Measurements from ENCODE around the gene ARID1A.
A peak's percentile ranks its signal among the peaks of the same experiment; 100 is the strongest.
"Not testable (repeated sequence)": the region's sequence is repeated elsewhere in the genome, so short reads cannot be mapped to it uniquely, and the experiment has no call there.

The ARID1A gene

GRCh38 chr1:26719205-26719604 is 23.4 kb downstream of the ARID1A start:
- peaks cover 0 to 2% of the 10 kb centered on the region in 2 donors for H3K36me3 ChIP-seq (ENCODE audit: control insufficient read depth in 2 of 2, insufficient read depth in 2 of 2, low read length in 2 of 2)
- H3K9me3 ChIP-seq (ENCODE audit: control insufficient read depth in 2 of 2, low read length in 2 of 2) = no peaks in the 10 kb centered on the region
- no peak overlapping the region for H3K4me3 ChIP-seq (ENCODE audit: low read length in 2 of 2)
- no peaks in the 10 kb centered on the region for H3K27me3 ChIP-seq (ENCODE audit: control insufficient read depth in 1 of 2, insufficient read depth in 2 of 2, low read length in 2 of 2)
- no peak overlapping the region for H3K9ac ChIP-seq (ENCODE audit: low read length in 2 of 2)
- peaks cover 21% of the 10 kb centered on the region for H3K4me1 ChIP-seq (ENCODE audit: control insufficient read depth, insufficient read depth, low read length)
- no peak overlapping the region for H3K27ac ChIP-seq (ENCODE audit: low read length)

DNA sequence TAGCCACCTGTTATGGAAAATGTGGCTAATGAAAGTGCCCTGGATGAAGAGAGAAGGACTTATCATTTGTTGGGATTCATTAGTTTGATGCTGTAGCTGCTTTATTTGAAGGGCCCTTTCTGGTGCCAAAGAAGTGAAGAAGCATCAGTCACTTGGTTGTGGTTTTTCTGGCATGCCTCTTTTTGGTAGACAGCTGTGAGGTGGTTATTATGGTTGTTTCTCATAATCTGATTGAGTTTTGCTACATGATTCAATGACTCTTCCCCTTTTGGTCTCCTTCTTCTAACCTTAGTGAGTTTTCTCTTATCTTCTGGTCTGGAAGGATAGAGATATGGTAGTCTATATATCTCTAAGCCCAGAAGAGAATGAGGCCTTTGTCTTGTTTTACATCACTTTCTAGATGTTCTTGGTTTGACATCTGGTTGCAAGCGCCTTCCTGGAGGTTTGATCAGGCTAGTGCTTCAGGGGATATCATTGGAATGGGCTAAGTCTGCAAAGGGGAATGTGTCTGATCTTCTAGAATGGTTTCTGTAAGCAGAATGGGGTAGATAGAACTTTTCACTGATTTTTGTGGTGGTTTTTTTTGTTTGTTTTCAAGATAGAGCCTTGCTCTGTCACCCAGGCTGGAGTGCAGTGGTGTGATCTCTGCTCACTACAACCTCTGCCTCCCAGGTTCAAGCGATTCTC is 26.0 kb downstream of the ARID1A start:
- no peak overlapping the region for H3K27ac ChIP-seq (ENCODE audit: low read length)
- peaks cover 31% of the 10 kb centered on the region for H3K4me1 ChIP-seq (ENCODE audit: control insufficient read depth, insufficient read depth, low read length)
- no peak overlapping the region for H3K4me3 ChIP-seq (ENCODE audit: low read length in 2 of 2)
- H3K27me3 ChIP-seq (ENCODE audit: control insufficient read depth in 1 of 2, insufficient read depth in 2 of 2, low read length in 2 of 2) = no peaks in the 10 kb centered on the region
- no peak overlapping the region for H3K9ac ChIP-seq (ENCODE audit: low read length in 2 of 2)
- no peaks in the 10 kb centered on the region for H3K9me3 ChIP-seq (ENCODE audit: control insufficient read depth in 2 of 2, low read length in 2 of 2)
- peaks cover 0 to 2% of the 10 kb centered on the region in 2 donors for H3K36me3 ChIP-seq (ENCODE audit: control insufficient read depth in 2 of 2, insufficient read depth in 2 of 2, low read length in 2 of 2)

GRCh38 chr1:26723013-26723991 is 27.5 kb downstream of the ARID1A start:
- Histone ChIP-seq H3K36me3 (ENCODE audit: control insufficient read depth in 2 of 2, insufficient read depth in 2 of 2, low read length in 2 of 2) (peaks cover 0 to 2% of the 10 kb centered on the region in 2 donors), H3K9ac (ENCODE audit: low read length in 2 of 2) (peak overlapping the region in 1 of 2 donors; percentile 5), H3K9me3 (ENCODE audit: control insufficient read depth in 2 of 2, low read length in 2 of 2) (no peaks in the 10 kb centered on the region), H3K4me3 (ENCODE audit: low read length in 2 of 2) (peak overlapping the region; percentile 5 to 55), H3K27ac (ENCODE audit: low read length) (peak overlapping the region; percentile 47), H3K4me1 (ENCODE audit: control insufficient read depth, insufficient read depth, low read length) (peaks cover 27% of the 10 kb centered on the region), H3K27me3 (ENCODE audit: control insufficient read depth in 1 of 2, insufficient read depth in 2 of 2, low read length in 2 of 2) (no peaks in the 10 kb centered on the region)

- Histone ChIP-seq H3K36me3 (ENCODE audit: control insufficient read depth in 2 of 2, insufficient read depth in 2 of 2, low read length in 2 of 2) (peaks cover 0 to 2% of the 10 kb centered on the region in 2 donors), H3K4me1 (ENCODE audit: control insufficient read depth, insufficient read depth, low read length) (peaks cover 27% of the 10 kb centered on the region), H3K27me3 (ENCODE audit: control insufficient read depth in 1 of 2, insufficient read depth in 2 of 2, low read length in 2 of 2) (no peaks in the 10 kb centered on the region), H3K4me3 (ENCODE audit: low read length in 2 of 2) (peak overlapping the region; percentile 38 to 55), H3K27ac (ENCODE audit: low read length) (peak overlapping the region; percentile 32), H3K9me3 (ENCODE audit: control insufficient read depth in 2 of 2, low read length in 2 of 2) (no peaks in the 10 kb centered on the region), H3K9ac (ENCODE audit: low read length in 2 of 2) (no peak overlapping the region)
Observed at GRCh38 chr1:26724118-26724517, 28.3 kb downstream of the ARID1A start.

DNA sequence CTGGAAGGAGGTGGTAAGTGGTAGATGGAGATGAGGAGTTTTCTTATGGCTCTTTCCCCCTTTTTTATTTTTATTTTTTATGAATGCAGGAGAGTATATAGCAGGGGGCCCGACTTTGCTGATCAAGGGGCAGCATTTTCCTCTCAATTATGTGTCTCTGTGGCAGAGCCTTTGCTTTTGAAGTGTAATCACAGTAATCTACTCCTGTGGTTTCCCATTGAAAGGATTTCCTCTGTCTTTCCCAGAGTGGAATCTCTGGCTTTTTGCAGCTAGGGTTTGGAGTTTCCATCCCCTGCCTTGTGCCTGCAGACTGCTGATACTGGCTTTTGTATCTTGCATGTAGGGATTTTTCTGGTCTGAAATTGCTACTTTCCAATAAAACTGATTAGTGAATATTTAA is 29.1 kb downstream of the ARID1A start:
- no peaks in the 10 kb centered on the region for H3K27me3 ChIP-seq (ENCODE audit: control insufficient read depth in 1 of 2, insufficient read depth in 2 of 2, low read length in 2 of 2)

GRCh38 chr1:26725904-26726303 is 30.1 kb downstream of the ARID1A start:
- peaks cover 26% of the 10 kb centered on the region for H3K4me1 ChIP-seq (ENCODE audit: control insufficient read depth, insufficient read depth, low read length)

More for the DNA sequence above, 29.1 kb downstream of the ARID1A start:
- H3K36me3 ChIP-seq (ENCODE audit: control insufficient read depth in 2 of 2, insufficient read depth in 2 of 2, low read length in 2 of 2) = peaks cover 3 to 4% of the 10 kb centered on the region in 2 donors
- H3K4me1 ChIP-seq (ENCODE audit: control insufficient read depth, insufficient read depth, low read length) = peaks cover 27% of the 10 kb centered on the region
- no peak overlapping the region for H3K9ac ChIP-seq (ENCODE audit: low read length in 2 of 2)
- H3K9me3 ChIP-seq (ENCODE audit: control insufficient read depth in 2 of 2, low read length in 2 of 2) = no peaks in the 10 kb centered on the region
- H3K27ac ChIP-seq (ENCODE audit: low read length) = no peak overlapping the region
- no peak overlapping the region for H3K4me3 ChIP-seq (ENCODE audit: low read length in 2 of 2)

DNA sequence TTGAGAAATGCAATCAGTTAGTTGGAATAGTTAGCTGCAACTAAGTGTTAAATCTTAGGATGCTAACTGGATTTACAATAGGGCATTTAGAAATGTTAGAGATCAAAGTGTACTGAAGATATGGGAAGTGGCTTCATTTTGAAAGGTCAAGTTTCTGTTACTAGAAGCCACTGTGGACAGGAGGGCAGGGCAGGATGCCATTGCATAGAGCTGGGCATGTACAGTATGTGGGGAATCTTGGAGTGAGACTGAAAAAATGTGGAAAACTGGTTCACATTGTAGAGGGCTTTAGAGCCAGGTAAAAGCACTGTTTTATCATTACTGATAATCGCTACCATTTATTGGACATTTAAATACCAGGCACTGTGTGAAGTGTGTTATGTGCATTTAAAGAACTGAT is 31.0 kb downstream of the ARID1A start:
- H3K9me3 ChIP-seq (ENCODE audit: control insufficient read depth in 2 of 2, low read length in 2 of 2) = no peaks in the 10 kb centered on the region

More at GRCh38 chr1:26725904-26726303, 30.1 kb downstream of the ARID1A start:
- H3K27ac ChIP-seq (ENCODE audit: low read length); H3K9ac ChIP-seq (ENCODE audit: low read length in 2 of 2); H3K4me3 ChIP-seq (ENCODE audit: low read length in 2 of 2); H3K9me3 ChIP-seq (ENCODE audit: control insufficient read depth in 2 of 2, low read length in 2 of 2); H3K36me3 ChIP-seq (ENCODE audit: control insufficient read depth in 2 of 2, insufficient read depth in 2 of 2, low read length in 2 of 2); H3K27me3 ChIP-seq (ENCODE audit: control insufficient read depth in 1 of 2, insufficient read depth in 2 of 2, low read length in 2 of 2): not testable (repeated sequence)

DNA sequence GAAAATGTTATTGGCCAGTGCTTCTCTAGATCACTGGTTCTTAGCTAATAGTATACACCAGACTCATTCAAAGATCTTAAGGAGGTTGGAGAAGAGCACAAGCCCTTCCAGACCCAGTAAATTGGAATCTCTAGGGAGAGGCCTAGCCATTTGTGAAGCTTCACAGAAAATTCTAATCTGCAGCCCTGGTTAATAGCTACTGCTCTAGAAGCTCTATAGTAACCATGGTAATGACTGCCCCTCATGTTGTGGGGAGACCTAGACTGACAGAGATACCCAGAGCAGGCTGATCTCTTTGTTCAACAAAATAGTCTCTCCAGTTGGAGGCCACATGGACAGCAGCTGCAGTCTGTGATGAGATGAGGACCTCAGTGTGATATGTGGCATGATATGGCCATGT is 31.7 kb downstream of the ARID1A start:
- Histone ChIP-seq H3K27ac (ENCODE audit: low read length) (no peak overlapping the region), H3K9ac (ENCODE audit: low read length in 2 of 2) (no peak overlapping the region), H3K4me1 (ENCODE audit: control insufficient read depth, insufficient read depth, low read length) (peaks cover 26% of the 10 kb centered on the region), H3K9me3 (ENCODE audit: control insufficient read depth in 2 of 2, low read length in 2 of 2) (no peaks in the 10 kb centered on the region), H3K4me3 (ENCODE audit: low read length in 2 of 2) (no peak overlapping the region), H3K36me3 (ENCODE audit: control insufficient read depth in 2 of 2, insufficient read depth in 2 of 2, low read length in 2 of 2) (peaks cover 17 to 23% of the 10 kb centered on the region in 2 donors), H3K27me3 (ENCODE audit: control insufficient read depth in 1 of 2, insufficient read depth in 2 of 2, low read length in 2 of 2) (no peaks in the 10 kb centered on the region)

More for the DNA sequence above, 31.0 kb downstream of the ARID1A start:
- H3K36me3 ChIP-seq (ENCODE audit: control insufficient read depth in 2 of 2, insufficient read depth in 2 of 2, low read length in 2 of 2) = peaks cover 12 to 16% of the 10 kb centered on the region in 2 donors
- no peaks in the 10 kb centered on the region for H3K27me3 ChIP-seq (ENCODE audit: control insufficient read depth in 1 of 2, insufficient read depth in 2 of 2, low read length in 2 of 2)
- H3K27ac ChIP-seq (ENCODE audit: low read length) = no peak overlapping the region
- H3K4me1 ChIP-seq (ENCODE audit: control insufficient read depth, insufficient read depth, low read length) = peaks cover 26% of the 10 kb centered on the region
- no peak overlapping the region for H3K4me3 ChIP-seq (ENCODE audit: low read length in 2 of 2)
- no peak overlapping the region for H3K9ac ChIP-seq (ENCODE audit: low read length in 2 of 2)

DNA sequence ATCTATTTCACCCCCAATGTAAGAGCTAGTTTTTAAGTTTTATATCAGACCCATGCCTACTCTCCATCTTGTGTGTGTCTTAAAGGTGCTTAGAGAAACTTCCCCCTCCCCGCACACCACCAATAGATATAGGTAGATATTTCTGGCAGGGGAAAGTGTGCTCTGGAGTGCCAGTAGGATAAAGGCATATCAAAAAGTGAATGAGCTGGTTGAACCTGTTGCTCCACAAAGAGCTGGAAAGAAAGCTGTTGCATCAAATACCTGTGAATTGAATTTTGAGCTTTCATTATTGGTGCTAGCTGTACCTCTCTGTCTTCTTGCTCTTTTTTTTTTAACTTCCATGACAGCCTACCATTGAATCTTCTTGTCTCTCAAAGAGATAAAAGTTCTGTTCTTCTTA is 32.8 kb downstream of the ARID1A start:
- H3K9ac ChIP-seq (ENCODE audit: low read length in 2 of 2) = no peak overlapping the region
- no peaks in the 10 kb centered on the region for H3K27me3 ChIP-seq (ENCODE audit: control insufficient read depth in 1 of 2, insufficient read depth in 2 of 2, low read length in 2 of 2)
- H3K36me3 ChIP-seq (ENCODE audit: control insufficient read depth in 2 of 2, insufficient read depth in 2 of 2, low read length in 2 of 2) = peaks cover 27 to 34% of the 10 kb centered on the region in 2 donors
- no peaks in the 10 kb centered on the region for H3K9me3 ChIP-seq (ENCODE audit: control insufficient read depth in 2 of 2, low read length in 2 of 2)
- H3K4me3 ChIP-seq (ENCODE audit: low read length in 2 of 2) = no peak overlapping the region
- H3K27ac ChIP-seq (ENCODE audit: low read length) = no peak overlapping the region
- peaks cover 16% of the 10 kb centered on the region for H3K4me1 ChIP-seq (ENCODE audit: control insufficient read depth, insufficient read depth, low read length)

DNA sequence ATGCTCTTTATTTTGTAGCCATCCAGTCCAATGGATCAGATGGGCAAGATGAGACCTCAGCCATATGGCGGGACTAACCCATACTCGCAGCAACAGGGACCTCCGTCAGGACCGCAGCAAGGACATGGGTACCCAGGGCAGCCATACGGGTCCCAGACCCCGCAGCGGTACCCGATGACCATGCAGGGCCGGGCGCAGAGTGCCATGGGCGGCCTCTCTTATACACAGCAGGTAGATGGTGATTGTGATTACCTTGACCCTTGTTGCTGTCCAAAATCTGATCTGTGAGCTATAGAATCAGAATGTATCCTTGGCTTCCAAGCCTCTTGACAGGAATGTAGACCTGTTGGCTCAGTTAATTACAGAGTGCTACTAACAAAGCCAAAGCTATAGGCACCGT is 33.8 kb downstream of the ARID1A start:
- no peak overlapping the region for H3K9ac ChIP-seq (ENCODE audit: low read length in 2 of 2)
- peaks cover 33 to 43% of the 10 kb centered on the region in 2 donors for H3K36me3 ChIP-seq (ENCODE audit: control insufficient read depth in 2 of 2, insufficient read depth in 2 of 2, low read length in 2 of 2)
- H3K27ac ChIP-seq (ENCODE audit: low read length) = no peak overlapping the region
- H3K4me1 ChIP-seq (ENCODE audit: control insufficient read depth, insufficient read depth, low read length) = peaks cover 7% of the 10 kb centered on the region
- H3K4me3 ChIP-seq (ENCODE audit: low read length in 2 of 2) = no peak overlapping the region
- H3K27me3 ChIP-seq (ENCODE audit: control insufficient read depth in 1 of 2, insufficient read depth in 2 of 2, low read length in 2 of 2) = no peaks in the 10 kb centered on the region
- no peaks in the 10 kb centered on the region for H3K9me3 ChIP-seq (ENCODE audit: control insufficient read depth in 2 of 2, low read length in 2 of 2)

Data from stomach smooth muscle (tissue), 2 donors.